Parathyroid adenoma (tissue), 2 donors: Measurements from ENCODE around the gene CXCL5.

Source experiments
- H2AFZ ChIP-seq: fragments of 300-600 bp; sonication (generic); one replicate; pipeline ENCODE4 v1.7.0; 2017; ENCODE audit warnings: antibody characterized with exemption, mild to moderate bottlenecking
- H3K27ac ChIP-seq: fragments of 300-600 bp; sonication (generic); one replicate; pipeline ENCODE4 v1.7.0; 2017
- H3K27me3 ChIP-seq: fragments of 300-600 bp; sonication (generic); one replicate; pipeline ENCODE4 v1.7.0; 2017; ENCODE audit warnings: low read length; ENCODE audit not compliant: control insufficient read depth, insufficient read depth
- H3K36me3 ChIP-seq: fragments of 300-600 bp; sonication (generic); one replicate; pipeline ENCODE4 v1.7.0; 2017; ENCODE audit warnings: low read length; ENCODE audit not compliant: control insufficient read depth, insufficient read depth
- H3K4me1 ChIP-seq: fragments of 300-600 bp; sonication (generic); one replicate; pipeline ENCODE4 v1.7.0; 2017; ENCODE audit warnings: control low read depth
- H3K4me2 ChIP-seq: fragments of 300-600 bp; sonication (generic); one replicate; pipeline ENCODE4 v1.7.0; 2017; ENCODE audit warnings: low read length
- H3K4me3 ChIP-seq: fragments of 300-600 bp; sonication (generic); one replicate; pipeline ENCODE4 v1.7.0; 2017; ENCODE audit warnings: low read depth, low read length
- H3K79me2 ChIP-seq: fragments of 300-600 bp; sonication (generic); one replicate; pipeline ENCODE4 v1.7.0; 2017; ENCODE audit warnings: control low read depth
- H3K9ac ChIP-seq: fragments of 300-600 bp; sonication (generic); one replicate; pipeline ENCODE4 v1.7.0; 2017; ENCODE audit warnings: mild to moderate bottlenecking
- H3K9me3 ChIP-seq: fragments of 300-600 bp; sonication (generic); one replicate; pipeline ENCODE4 v1.7.0; 2017; ENCODE audit warnings: low read length; ENCODE audit not compliant: control insufficient read depth
- CTCF ChIP-seq: fragments of 300-600 bp; sonication (generic); IDR thresholded peaks from one replicate; pipeline ENCODE4 v1.7.0; 2017; ENCODE audit warnings: antibody characterized with exemption, mild to moderate bottlenecking
- donor health status: primary hyperparathyroidism.

The CXCL5 gene

DNA sequence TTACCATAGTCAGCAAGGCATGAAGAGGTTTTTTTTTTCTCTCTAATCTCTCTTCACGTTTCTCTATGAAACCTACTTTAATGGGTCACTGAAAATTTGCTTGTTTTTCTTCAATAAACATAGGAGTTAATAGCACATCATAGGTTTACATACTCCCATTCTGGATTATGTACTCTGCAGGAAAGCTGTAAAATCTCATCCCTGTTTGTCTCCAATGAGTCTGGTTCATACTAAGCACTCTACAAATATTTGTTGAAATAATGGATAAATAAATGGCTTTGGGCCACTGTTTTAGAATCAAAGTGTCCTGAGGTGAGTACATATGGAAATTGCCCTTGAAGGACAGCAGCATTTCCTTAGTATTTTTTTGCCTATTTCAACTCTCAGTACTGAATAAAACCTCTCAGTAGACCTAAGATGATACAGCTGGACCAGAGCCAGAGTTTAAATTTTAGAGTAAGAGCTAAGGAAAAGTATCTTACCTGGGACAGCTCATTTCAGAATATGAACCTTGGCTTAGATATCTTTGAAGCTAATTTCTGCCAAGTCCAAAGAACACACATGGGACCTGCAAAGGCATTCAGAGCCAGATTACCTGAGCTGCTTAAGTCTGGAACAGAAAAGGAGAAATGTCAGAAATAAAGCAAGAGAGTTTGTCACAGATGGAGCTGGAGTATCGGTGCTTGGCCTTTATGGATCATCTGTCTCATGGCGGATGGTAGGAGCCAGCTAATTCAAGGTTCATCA, 51.1 kb downstream of the CXCL5 start:
- Histone ChIP-seq H3K27me3 (no peaks in the 10 kb centered on the region), H3K9me3 (no peaks in the 10 kb centered on the region)
- TF ChIP-seq CTCF, result no peak

GRCh38 chr4:73945674-73946449, 52.6 kb downstream of the CXCL5 start:
- no peaks in the 10 kb centered on the region for H3K36me3 ChIP-seq
- no peak for TF ChIP-seq CTCF
- no peak overlapping the region for H2AFZ ChIP-seq
- no peak overlapping the region for H3K4me2 ChIP-seq
- H3K79me2 ChIP-seq, result no peaks in the 10 kb centered on the region
- no peak overlapping the region for H3K4me3 ChIP-seq
- no peak overlapping the region for H3K27ac ChIP-seq
- no peaks in the 10 kb centered on the region for H3K27me3 ChIP-seq
- peaks cover 2% of the 10 kb centered on the region for H3K9me3 ChIP-seq
- H3K9ac ChIP-seq, result no peak overlapping the region
- no peaks in the 10 kb centered on the region for H3K4me1 ChIP-seq

More for the DNA sequence above, 51.1 kb downstream of the CXCL5 start:
- no peak overlapping the region for H3K4me2 ChIP-seq
- no peaks in the 10 kb centered on the region for H3K79me2 ChIP-seq
- no peak overlapping the region for H3K27ac ChIP-seq
- no peak overlapping the region for H2AFZ ChIP-seq
- no peaks in the 10 kb centered on the region for H3K4me1 ChIP-seq
- no peak overlapping the region for H3K9ac ChIP-seq
- H3K4me3 ChIP-seq, result no peak overlapping the region
- H3K36me3 ChIP-seq, result no peaks in the 10 kb centered on the region
